SK-N-SH treated with all-trans-retinoic acid at 6 μM for 48 hours (cell line): ENCODE data around the gene LRRC55.

Source experiments
- ATAC-seq: fragments of 200-7000 bp; cut with Tn5 transposase; 3 replicates; pipeline ENCODE4 v1.9.1; 2020; ENCODE audit warnings: mild to moderate bottlenecking, moderate library complexity
- ARNTL ChIP-seq: fragments of 450-650 bp; formaldehyde crosslinking; IDR thresholded peaks from 2 replicates; pipeline ENCODE4 v1.5.0; 2020; ENCODE audit warnings: low read depth, mild to moderate bottlenecking, moderate library complexity, borderline replicate concordance
- BACH2 ChIP-seq: fragments of 250-450 bp; sonication (Bioruptor Pico); IDR thresholded peaks from 2 replicates; pipeline ENCODE4 v1.9.0; 2021; ENCODE audit warnings: mild to moderate bottlenecking, borderline replicate concordance
- CREB5 ChIP-seq: fragments of 250-450 bp; sonication (Bioruptor Pico); IDR thresholded peaks from 2 replicates; pipeline ENCODE4 v1.5.1; 2020; ENCODE audit warnings: low read depth, mild to moderate bottlenecking, moderate library complexity
- CSDC2 ChIP-seq: fragments of 250-450 bp; sonication (Bioruptor Pico); IDR thresholded peaks from 2 replicates; pipeline ENCODE4 v1.5.0; 2020; ENCODE audit warnings: mild to moderate bottlenecking, moderate library complexity
- CSRNP3 ChIP-seq: fragments of 250-450 bp; sonication (Bioruptor Pico); IDR thresholded peaks from 2 replicates; pipeline ENCODE4 v1.5.1; 2021; ENCODE audit warnings: mild to moderate bottlenecking, moderate library complexity
- ESRRG ChIP-seq: fragments of 250-450 bp; sonication (Bioruptor Pico); IDR thresholded peaks from 2 replicates; pipeline ENCODE4 v1.6.1; 2021; ENCODE audit warnings: mild to moderate bottlenecking
- GLIS3 ChIP-seq: fragments of 250-450 bp; sonication (Bioruptor Pico); IDR thresholded peaks from 2 replicates; pipeline ENCODE4 v1.5.0; 2020; ENCODE audit warnings: mild to moderate bottlenecking, moderate library complexity
- ISL1 ChIP-seq: fragments of 250-450 bp; sonication (Bioruptor Pico); IDR thresholded peaks from 2 replicates; pipeline ENCODE4 v2.1.2; 2022; ENCODE audit warnings: mild to moderate bottlenecking, moderate library complexity
- OSR1 ChIP-seq: fragments of 250-450 bp; sonication (Bioruptor Pico); IDR thresholded peaks from 2 replicates; pipeline ENCODE4 v1.8.0; 2022; ENCODE audit warnings: moderate library complexity, mild to moderate bottlenecking, inconsistent platforms
- PATZ1 ChIP-seq: fragments of 250-450 bp; sonication (Bioruptor Pico); IDR thresholded peaks from 2 replicates; pipeline ENCODE4 v1.8.0; 2020; ENCODE audit warnings: mild to moderate bottlenecking, moderate library complexity, borderline replicate concordance
- POU6F1 ChIP-seq: fragments of 250-450 bp; sonication (Bioruptor Pico); IDR thresholded peaks from 2 replicates; pipeline ENCODE4 v1.8.0; 2021; ENCODE audit warnings: low read depth, mild to moderate bottlenecking, moderate library complexity, borderline replicate concordance
- PPARA ChIP-seq: fragments of 250-450 bp; sonication (Bioruptor Pico); IDR thresholded peaks from 2 replicates; pipeline ENCODE4 v1.5.0; 2020; ENCODE audit warnings: mild to moderate bottlenecking, borderline replicate concordance
- RARB ChIP-seq: fragments of 250-450 bp; sonication (Bioruptor Pico); IDR thresholded peaks from 2 replicates; pipeline ENCODE4 v1.8.0; 2021; ENCODE audit warnings: mild to moderate bottlenecking, moderate library complexity
- SNAI2 ChIP-seq: fragments of 250-450 bp; sonication (Bioruptor Pico); IDR thresholded peaks from 2 replicates; pipeline ENCODE4 v1.5.0; 2020; ENCODE audit warnings: mild to moderate bottlenecking, moderate library complexity
- TCF4 ChIP-seq: fragments of 250-450 bp; sonication (Bioruptor Pico); IDR thresholded peaks from 2 replicates; pipeline ENCODE4 v1.8.0; 2021; ENCODE audit warnings: mild to moderate bottlenecking, moderate library complexity, borderline replicate concordance
- TOX ChIP-seq: fragments of 250-450 bp; sonication (Bioruptor Pico); IDR thresholded peaks from 2 replicates; pipeline ENCODE4 v1.8.0; 2021; ENCODE audit warnings: mild to moderate bottlenecking, moderate library complexity, borderline replicate concordance
- TSHZ2 ChIP-seq: fragments of 250-450 bp; sonication (Bioruptor Pico); IDR thresholded peaks from 2 replicates; pipeline ENCODE4 v1.5.0; 2020; ENCODE audit warnings: mild to moderate bottlenecking, moderate library complexity
- ZC3H10 ChIP-seq: fragments of 250-450 bp; sonication (Bioruptor Pico); IDR thresholded peaks from 2 replicates; pipeline ENCODE4 v1.5.1; 2021; ENCODE audit warnings: mild to moderate bottlenecking, moderate library complexity
- ZFP3 ChIP-seq: fragments of 250-450 bp; sonication (Bioruptor Pico); IDR thresholded peaks from 2 replicates; pipeline ENCODE4 v1.5.0; 2020; ENCODE audit warnings: mild to moderate bottlenecking, moderate library complexity
- ZNF565 ChIP-seq: fragments of 450-650 bp; formaldehyde crosslinking; conservative IDR thresholded peaks from 2 replicates; pipeline ENCODE4 v1.5.0; 2020; ENCODE audit warnings: low read depth, mild to moderate bottlenecking, moderate library complexity
- ZNF70 ChIP-seq: fragments of 450-650 bp; formaldehyde crosslinking; IDR thresholded peaks from 2 replicates; pipeline ENCODE4 v1.5.0; 2020; ENCODE audit warnings: mild to moderate bottlenecking, moderate library complexity
- ZNF8 ChIP-seq: fragments of 450-650 bp; formaldehyde crosslinking; IDR thresholded peaks from 2 replicates; pipeline ENCODE4 v1.5.0; 2020; ENCODE audit warnings: mild to moderate bottlenecking, moderate library complexity

The LRRC55 gene

GRCh38 chr11:57192316-57192715, 10.6 kb downstream of the LRRC55 start:
- TF ChIP-seq RARB: no peak
- TF ChIP-seq ZFP3 (CRISPR knock-in tag): no peak
- TF ChIP-seq ZC3H10 (CRISPR knock-in tag): no peak
- no peak for TF ChIP-seq GLIS3 (CRISPR knock-in tag)
- no peak for TF ChIP-seq BACH2 (CRISPR knock-in tag)
- TF ChIP-seq ZNF565 (CRISPR knock-in tag): no peak
- no peak for TF ChIP-seq ZNF70 (CRISPR knock-in tag)
- no peak for TF ChIP-seq CREB5 (CRISPR knock-in tag)
- TF ChIP-seq TCF4 (CRISPR knock-in tag): no peak
- no peak for TF ChIP-seq CSRNP3 (CRISPR knock-in tag)
- TF ChIP-seq TSHZ2 (CRISPR knock-in tag): no peak
- no peak for TF ChIP-seq SNAI2 (CRISPR knock-in tag)
- TF ChIP-seq TOX: no peak

GRCh38 chr11:57196596-57196995, 14.8 kb downstream of the LRRC55 start:
- ATAC-seq: no peak
- TF ChIP-seq CSRNP3 (CRISPR knock-in tag) (no peak), OSR1 (CRISPR knock-in tag) (no peak), GLIS3 (CRISPR knock-in tag) (no peak), CSDC2 (CRISPR knock-in tag) (no peak), TOX (no peak), ARNTL (CRISPR knock-in tag) (no peak), POU6F1 (CRISPR knock-in tag) (no peak), BACH2 (CRISPR knock-in tag) (no peak), ZFP3 (CRISPR knock-in tag) (no peak), TSHZ2 (CRISPR knock-in tag) (no peak), RARB (no peak), ZC3H10 (CRISPR knock-in tag) (no peak), ZNF8 (CRISPR knock-in tag) (no peak), ZNF70 (CRISPR knock-in tag) (no peak), PATZ1 (CRISPR knock-in tag) (no peak), ISL1 (CRISPR knock-in tag) (no peak), ESRRG (CRISPR knock-in tag) (no peak), PPARA (CRISPR knock-in tag) (no peak), SNAI2 (CRISPR knock-in tag) (no peak), CREB5 (CRISPR knock-in tag) (no peak)
- TF ChIP-seq, all 23 proteins: peak for 0

More at GRCh38 chr11:57192316-57192715, 10.6 kb downstream of the LRRC55 start:
- no peak for ATAC-seq
